NCI-H1092 (cell line): Measurements from ENCODE around the gene PECR.
"Not testable (repeated sequence)": the region's sequence is repeated elsewhere in the genome, so short reads cannot be mapped to it uniquely, and the experiment has no call there.

Source experiments
- DNase-seq: peaks from one replicate; lab custom pipeline; 2025; lab: John Stamatoyannopoulos, UW

PECR gene

GRCh38 chr2:216104691-216105090 lies 23.1 kb upstream of the PECR start:
- no peak for DNase-seq

- no peak for DNase-seq
Measured at GRCh38 chr2:216103213-216103612, 21.6 kb upstream of the PECR start.

GRCh38 chr2:216101109-216101508 lies 19.5 kb upstream of the PECR start:
- DNase-seq = no peak

- DNase-seq = no peak
Measured at GRCh38 chr2:216098421-216099334, 17.1 kb upstream of the PECR start.

GRCh38 chr2:216094701-216095100 lies 13.1 kb upstream of the PECR start:
- DNase-seq = no peak

- no peak for DNase-seq
Measured at GRCh38 chr2:216092646-216093045, 11.0 kb upstream of the PECR start.

- DNase-seq = no peak
Measured at GRCh38 chr2:216090369-216090786, 8.8 kb upstream of the PECR start.

- no peak for DNase-seq
Measured at GRCh38 chr2:216086207-216086893, 4.7 kb upstream of the PECR start.

GRCh38 chr2:216084547-216084946 lies 2.9 kb upstream of the PECR start:
- DNase-seq = no peak

- DNase-seq = no peak
Measured at GRCh38 chr2:216083464-216084281, 2.1 kb upstream of the PECR start.

- no peak for DNase-seq
Measured at GRCh38 chr2:216082805-216083204, 1.2 kb upstream of the PECR start.

GRCh38 chr2:216082117-216082711 lies 605 bp upstream of the PECR start:
- no peak for DNase-seq

GRCh38 chr2:216081012-216081411 lies 597 bp downstream of the PECR start:
- DNase-seq = no peak

GRCh38 chr2:216080048-216080447 lies 1.6 kb downstream of the PECR start:
- DNase-seq = not testable (repeated sequence)

GRCh38 chr2:216078776-216079175 lies 2.8 kb downstream of the PECR start:
- DNase-seq = no peak

- DNase-seq = no peak
Measured at GRCh38 chr2:216075510-216076485, 5.8 kb downstream of the PECR start.

GRCh38 chr2:216074794-216075193 lies 6.8 kb downstream of the PECR start:
- DNase-seq = no peak

- no peak for DNase-seq
Measured at GRCh38 chr2:216074380-216074779, 7.2 kb downstream of the PECR start.

- DNase-seq = no peak
Measured at GRCh38 chr2:216073773-216074172, 7.8 kb downstream of the PECR start.

GRCh38 chr2:216072473-216072872 lies 9.1 kb downstream of the PECR start:
- no peak for DNase-seq
